A673 (cell line): ENCODE results near the gene ATCAY.

Experiments used
- CTCF ChIP-seq: fragments of 300-800, 200-600 bp; sonication (generic); conservative IDR thresholded peaks from 2 replicates; pipeline ENCODE4 v1.5.1; 2017; ENCODE audit warnings: low read depth, mild to moderate bottlenecking, antibody characterized with exemption, low read length, moderate library complexity, mixed read lengths
- EZH2 ChIP-seq: fragments of 200-600 bp; sonication (generic); IDR thresholded peaks from 2 replicates; pipeline ENCODE4 v1.6.1; 2017; ENCODE audit warnings: borderline replicate concordance, low read depth, mild to moderate bottlenecking, mixed read lengths, antibody characterized with exemption, low read length; ENCODE audit not compliant: poor library complexity, severe bottlenecking

- TF ChIP-seq CTCF (no peak), EZH2 (no peak)
These were observed 95.2 kb downstream of the ATCAY start for GRCh38 chr19:3975637-3976087.
